Measurements from ENCODE around the gene AKNAD1. TPM values are rescaled to one million over a fixed set of nuclear protein-coding genes. Genes with fewer than 3 reads are reported as not detected.
A peak's percentile ranks its signal among the peaks of the same experiment; 100 is the strongest.

The AKNAD1 gene
- total RNA-seq, 1 experiment from 2014 or later, result 7.2 TPM

DNA sequence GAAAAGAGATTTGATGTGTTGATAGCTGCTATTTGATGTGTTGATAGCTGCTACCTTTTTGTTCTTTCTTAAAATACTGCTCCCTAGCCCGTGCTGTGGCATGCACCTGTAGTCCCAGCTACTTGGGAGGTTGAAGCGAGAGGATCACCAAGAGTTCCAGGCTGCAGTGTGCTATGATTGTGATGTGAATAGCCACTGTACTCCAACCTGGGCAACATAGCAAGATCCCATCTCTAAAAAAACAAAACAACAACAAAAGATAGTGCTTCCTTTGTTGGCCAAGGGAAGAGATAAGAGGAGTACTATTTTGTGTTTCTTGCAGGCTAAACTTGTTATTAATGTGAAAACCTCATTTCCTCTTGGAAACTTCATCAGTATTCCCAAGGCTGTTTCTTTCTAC lies 25.9 kb upstream of the AKNAD1 start:
- ChIA-PET CTCF (interaction anchor here (0.7 to 8.9 kb wide), 4 partner anchors 9 to 56 kb away, joined by 3 to 105 read pairs (median 28); no protein-coding TSS in a partner anchor), POLR2A (interaction anchor here (0.7 to 10.1 kb wide), 9 partner anchors 9 to 1710 kb away, joined by 3 to 120 read pairs (median 6); partner anchors contain the start of gene PRPF38B)
- H3K27me3 Mint-ChIP-seq (ENCODE audit: insufficient read depth, unreplicated experiment), result no peaks in the 10 kb centered on the region
- H3K27ac Mint-ChIP-seq (ENCODE audit: low read depth, unreplicated experiment), result peak overlapping the region; percentile 96
- intact Hi-C loops (cut with micrococcal nuclease), result no loop called here
- no peak for DNase-seq (ENCODE audit: unreplicated experiment)
- no peak overlapping the region for H3K4me3 Mint-ChIP-seq (ENCODE audit: unreplicated experiment)
- no peaks in the 10 kb centered on the region for H3K9me3 Mint-ChIP-seq (ENCODE audit: unreplicated experiment)
- TF ChIP-seq, protein P1, sequence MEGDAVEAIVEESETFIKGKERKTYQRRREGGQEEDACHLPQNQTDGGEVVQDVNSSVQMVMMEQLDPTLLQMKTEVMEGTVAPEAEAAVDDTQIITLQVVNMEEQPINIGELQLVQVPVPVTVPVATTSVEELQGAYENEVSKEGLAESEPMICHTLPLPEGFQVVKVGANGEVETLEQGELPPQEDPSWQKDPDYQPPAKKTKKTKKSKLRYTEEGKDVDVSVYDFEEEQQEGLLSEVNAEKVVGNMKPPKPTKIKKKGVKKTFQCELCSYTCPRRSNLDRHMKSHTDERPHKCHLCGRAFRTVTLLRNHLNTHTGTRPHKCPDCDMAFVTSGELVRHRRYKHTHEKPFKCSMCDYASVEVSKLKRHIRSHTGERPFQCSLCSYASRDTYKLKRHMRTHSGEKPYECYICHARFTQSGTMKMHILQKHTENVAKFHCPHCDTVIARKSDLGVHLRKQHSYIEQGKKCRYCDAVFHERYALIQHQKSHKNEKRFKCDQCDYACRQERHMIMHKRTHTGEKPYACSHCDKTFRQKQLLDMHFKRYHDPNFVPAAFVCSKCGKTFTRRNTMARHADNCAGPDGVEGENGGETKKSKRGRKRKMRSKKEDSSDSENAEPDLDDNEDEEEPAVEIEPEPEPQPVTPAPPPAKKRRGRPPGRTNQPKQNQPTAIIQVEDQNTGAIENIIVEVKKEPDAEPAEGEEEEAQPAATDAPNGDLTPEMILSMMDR (IDR thresholded peaks at IDR 0.05; ENCODE audit: unreplicated experiment), result no peak
- H3K36me3 Mint-ChIP-seq (ENCODE audit: insufficient read depth, unreplicated experiment), result peaks cover 34% of the 10 kb centered on the region
- H3K4me1 Mint-ChIP-seq (ENCODE audit: insufficient read depth, unreplicated experiment), result peaks cover 55% of the 10 kb centered on the region
- BruUV-seq (replicated peaks), result no TSS peak

DNA sequence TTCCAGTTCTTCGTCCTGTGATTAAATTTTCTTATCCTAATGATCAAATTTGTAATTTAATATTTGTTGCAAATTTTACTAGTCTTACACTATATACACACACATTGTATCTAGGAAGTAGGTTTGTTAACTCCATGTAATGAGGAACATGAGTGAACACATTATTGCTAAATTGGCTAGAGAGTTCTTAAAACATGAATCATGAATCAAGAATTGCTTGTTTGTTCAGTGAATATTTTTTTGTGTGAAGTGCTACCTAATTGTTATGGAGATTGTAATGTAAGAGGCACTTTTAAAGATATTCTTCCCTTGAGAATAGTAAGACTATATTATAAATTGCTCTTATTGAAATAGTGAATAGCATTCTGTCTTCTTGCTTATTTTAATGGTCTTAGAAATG lies 24.5 kb upstream of the AKNAD1 start:
- H3K4me3 Mint-ChIP-seq (ENCODE audit: unreplicated experiment), result peak overlapping the region; percentile 96
- H3K4me1 Mint-ChIP-seq (ENCODE audit: insufficient read depth, unreplicated experiment), result peaks cover 46% of the 10 kb centered on the region
- TF ChIP-seq, protein P1 (IDR thresholded peaks at IDR 0.05; ENCODE audit: unreplicated experiment), result no peak
- CTCF ChIA-PET, result interaction anchor here (1.1 to 5.5 kb wide), 3 partner anchors 14 to 53 kb away, joined by 3 to 65 read pairs (median 6); no protein-coding TSS in a partner anchor
- peak; percentile 48 for DNase-seq (ENCODE audit: unreplicated experiment)
- H3K9me3 Mint-ChIP-seq (ENCODE audit: unreplicated experiment), result no peaks in the 10 kb centered on the region
- peaks cover 23% of the 10 kb centered on the region for H3K36me3 Mint-ChIP-seq (ENCODE audit: insufficient read depth, unreplicated experiment)
- POLR2A ChIA-PET, result interaction anchor here (0.6 to 10.1 kb wide), 9 partner anchors 8 to 135 kb away, joined by 3 to 276 read pairs (median 7); partner anchors contain the start of gene STXBP3
- BruUV-seq (replicated peaks), result no TSS peak
- intact Hi-C loops (cut with micrococcal nuclease), result no loop called here
- no peaks in the 10 kb centered on the region for H3K27me3 Mint-ChIP-seq (ENCODE audit: insufficient read depth, unreplicated experiment)
- peak overlapping the region; percentile 96 for H3K27ac Mint-ChIP-seq (ENCODE audit: low read depth, unreplicated experiment)

DNA sequence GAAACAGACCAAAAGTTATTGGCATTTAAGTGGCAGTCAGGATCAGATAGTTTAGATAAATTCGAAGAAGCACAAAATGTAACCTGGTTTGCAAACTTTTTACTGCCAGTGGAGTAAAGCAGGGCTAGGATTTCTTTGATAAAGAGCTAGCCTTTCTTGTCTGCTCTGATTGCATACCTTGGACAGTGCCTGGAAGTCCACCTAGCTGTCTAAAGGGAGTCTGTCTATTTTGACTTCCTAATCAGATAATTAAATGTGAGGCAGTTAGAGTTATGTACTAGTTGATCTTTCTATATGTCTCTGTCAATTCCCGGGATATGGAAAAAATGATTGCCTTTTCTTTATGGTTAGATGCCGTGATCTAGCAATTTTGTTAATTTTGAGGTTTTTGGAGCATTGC lies 24.0 kb upstream of the AKNAD1 start:
- H3K27me3 Mint-ChIP-seq (ENCODE audit: insufficient read depth, unreplicated experiment), result no peaks in the 10 kb centered on the region
- H3K9me3 Mint-ChIP-seq (ENCODE audit: unreplicated experiment), result no peaks in the 10 kb centered on the region
- TF ChIP-seq, protein P1 (IDR thresholded peaks at IDR 0.05; ENCODE audit: unreplicated experiment), result no peak
- POLR2A ChIA-PET, result interaction anchor here (0.6 to 8.2 kb wide), 8 partner anchors 9 to 134 kb away, joined by 3 to 276 read pairs (median 6); partner anchors contain the start of gene STXBP3
- intact Hi-C loops (cut with micrococcal nuclease), result no loop called here
- peaks cover 44% of the 10 kb centered on the region for H3K4me1 Mint-ChIP-seq (ENCODE audit: insufficient read depth, unreplicated experiment)
- CTCF ChIA-PET, result interaction anchor here (0.6 to 5.5 kb wide), 4 partner anchors 11 to 52 kb away, joined by 3 to 65 read pairs (median 4); no protein-coding TSS in a partner anchor
- no TSS peak for BruUV-seq (replicated peaks)
- H3K36me3 Mint-ChIP-seq (ENCODE audit: insufficient read depth, unreplicated experiment), result peaks cover 18% of the 10 kb centered on the region
- DNase-seq (ENCODE audit: unreplicated experiment), result peak; percentile 46
- peak overlapping the region; percentile 96 for H3K27ac Mint-ChIP-seq (ENCODE audit: low read depth, unreplicated experiment)
- peak overlapping the region; percentile 96 for H3K4me3 Mint-ChIP-seq (ENCODE audit: unreplicated experiment)

DNA sequence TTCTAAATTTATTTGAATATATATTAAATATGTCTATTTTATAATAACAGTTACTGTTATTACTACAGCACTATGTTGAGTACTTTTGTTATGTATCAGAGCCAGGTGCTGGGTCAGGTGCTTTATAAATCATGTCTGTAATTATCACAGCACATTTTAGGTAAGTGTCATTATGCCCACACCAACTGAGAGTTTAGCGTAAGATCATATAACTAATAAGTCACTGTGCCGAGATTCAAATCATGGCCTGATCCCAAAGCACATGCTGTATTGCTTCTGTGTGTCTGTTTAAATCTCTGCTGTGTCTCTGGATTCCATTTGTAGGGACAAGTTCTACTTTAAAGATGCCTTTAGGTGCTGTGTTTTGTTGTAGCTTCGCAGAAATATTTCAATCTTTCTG lies 21.8 kb upstream of the AKNAD1 start:
- intact Hi-C loops (cut with micrococcal nuclease), result loop anchor here (1.0 to 2.0 kb wide), 2 partner anchors 14 to 50 kb away; no protein-coding TSS in a partner anchor
- peak overlapping the region; percentile 96 for H3K4me3 Mint-ChIP-seq (ENCODE audit: unreplicated experiment)
- TF ChIP-seq, protein P1 (IDR thresholded peaks at IDR 0.05; ENCODE audit: unreplicated experiment), result no peak
- ChIA-PET POLR2A (interaction anchor here (0.7 to 8.2 kb wide), 11 partner anchors 14 to 185 kb away, joined by 3 to 276 read pairs (median 6); no protein-coding TSS in a partner anchor), CTCF (interaction anchor here (5.5 kb wide), 1 partner anchor 50 kb away, joined by 65 read pairs; no protein-coding TSS in a partner anchor)
- H3K4me1 Mint-ChIP-seq (ENCODE audit: insufficient read depth, unreplicated experiment), result peaks cover 32% of the 10 kb centered on the region
- no peaks in the 10 kb centered on the region for H3K9me3 Mint-ChIP-seq (ENCODE audit: unreplicated experiment)
- DNase-seq (ENCODE audit: unreplicated experiment), result peak; percentile 38
- H3K27me3 Mint-ChIP-seq (ENCODE audit: insufficient read depth, unreplicated experiment), result no peaks in the 10 kb centered on the region
- H3K27ac Mint-ChIP-seq (ENCODE audit: low read depth, unreplicated experiment), result peak overlapping the region; percentile 96
- peaks cover 10% of the 10 kb centered on the region for H3K36me3 Mint-ChIP-seq (ENCODE audit: insufficient read depth, unreplicated experiment)
- TSS peak; percentile 41 for BruUV-seq (replicated peaks)
